ENCODE data around the gene CNBP. TPM values are rescaled to one million over a fixed set of nuclear protein-coding genes. Genes with fewer than 3 reads are reported as not detected.

CNBP gene
- total RNA-seq, 1 experiment from 2014 or later = 331 TPM

- no peak for TF ChIP-seq CTCF (IDR thresholded peaks at IDR 0.05; ENCODE audit: unreplicated experiment)
- Mint-ChIP-seq H3K36me3 (ENCODE audit: insufficient read depth, unreplicated experiment) (peaks cover 44% of the 10 kb centered on the region), H3K4me1 (ENCODE audit: low read depth, unreplicated experiment) (peaks cover 33% of the 10 kb centered on the region), H3K9me3 (ENCODE audit: low read depth, unreplicated experiment) (no peaks in the 10 kb centered on the region), H3K27me3 (ENCODE audit: unreplicated experiment) (no peaks in the 10 kb centered on the region), H3K27ac (ENCODE audit: unreplicated experiment) (peak overlapping the region; percentile 51), H3K4me3 (ENCODE audit: low read depth, unreplicated experiment) (peak overlapping the region; percentile 9)
- DNase-seq = peak; percentile 65
- no TSS peak for BruUV-seq (replicated peaks)
- intact Hi-C loops (cut with micrococcal nuclease; ENCODE audit: unreplicated experiment) = loop anchor here (5.0 kb wide), 1 partner anchor 71 kb away; no protein-coding TSS in a partner anchor
- CTCF ChIA-PET = interaction anchor here (0.9 to 4.0 kb wide), 6 partner anchors 10 to 153 kb away, joined by 3 to 30 read pairs (median 4); no protein-coding TSS in a partner anchor
These were observed 60.2 kb downstream of the CNBP start for GRCh38 chr3:129123314-129124060.

- Mint-ChIP-seq H3K4me1 (ENCODE audit: low read depth, unreplicated experiment) (peaks cover 42% of the 10 kb centered on the region), H3K4me3 (ENCODE audit: low read depth, unreplicated experiment) (peak overlapping the region; percentile 69), H3K27me3 (ENCODE audit: unreplicated experiment) (no peaks in the 10 kb centered on the region), H3K27ac (ENCODE audit: unreplicated experiment) (peak overlapping the region; percentile 51), H3K36me3 (ENCODE audit: insufficient read depth, unreplicated experiment) (peaks cover 44% of the 10 kb centered on the region), H3K9me3 (ENCODE audit: low read depth, unreplicated experiment) (no peaks in the 10 kb centered on the region)
- no peak for DNase-seq
- BruUV-seq (replicated peaks) = no TSS peak
- CTCF ChIA-PET = interaction anchor here (0.6 to 4.0 kb wide), 9 partner anchors 9 to 152 kb away, joined by 3 to 30 read pairs (median 3); no protein-coding TSS in a partner anchor
- intact Hi-C loops (cut with micrococcal nuclease; ENCODE audit: unreplicated experiment) = loop anchor here (5.0 kb wide), 1 partner anchor 70 kb away; no protein-coding TSS in a partner anchor
- no peak for TF ChIP-seq CTCF (IDR thresholded peaks at IDR 0.05; ENCODE audit: unreplicated experiment)
These were observed 61.2 kb downstream of the CNBP start for GRCh38 chr3:129122412-129123011.

GRCh38 chr3:129121792-129122411 is 61.8 kb downstream of the CNBP start, which contains the start of gene RAB43:
RAB43 (minus strand) TSS chr3:129121804; CDS start chr3:129121489, 315 bp downstream.
- Mint-ChIP-seq H3K27me3 (ENCODE audit: unreplicated experiment) (no peaks in the 10 kb centered on the region), H3K27ac (ENCODE audit: unreplicated experiment) (peak within 1 kb of the TSS; percentile 51), H3K4me3 (ENCODE audit: low read depth, unreplicated experiment) (peak within 1 kb of the TSS; percentile 69), H3K9me3 (ENCODE audit: low read depth, unreplicated experiment) (no peaks in the 10 kb centered on the region), H3K4me1 (ENCODE audit: low read depth, unreplicated experiment) (peaks cover 47% of the 10 kb centered on the region), H3K36me3 (ENCODE audit: insufficient read depth, unreplicated experiment) (peaks cover 44% of the 10 kb centered on the region)
- intact Hi-C loops (cut with micrococcal nuclease; ENCODE audit: unreplicated experiment) = loop anchor here (5.0 kb wide), 1 partner anchor 70 kb away; no protein-coding TSS in a partner anchor
- TF ChIP-seq CTCF (IDR thresholded peaks at IDR 0.05; ENCODE audit: unreplicated experiment) = no peak
- CTCF ChIA-PET = interaction anchor here (0.6 to 4.0 kb wide), 12 partner anchors 16 to 207 kb away, joined by 3 to 30 read pairs (median 4); no protein-coding TSS in a partner anchor
- no TSS peak for BruUV-seq (replicated peaks)
- peak; percentile 96 for DNase-seq
